SK-N-MC (cell line): Measurements from ENCODE around the gene GARIN1A.

Experiments
- DNase-seq: peaks from one replicate; pipeline ENCODE4 v3.0.0-alpha.2; 2011; ENCODE audit warnings: low read depth, low spot score
- H3K27ac ChIP-seq: fragments of 200-600 bp; sonication (generic); 2 replicates; pipeline ENCODE4 v1.5.1; 2016; ENCODE audit warnings: mixed run types
- H3K36me3 ChIP-seq: fragments of 200-600 bp; sonication (generic); 2 replicates; pipeline ENCODE4 v1.6.1; 2017; ENCODE audit warnings: antibody characterized with exemption, low read length, mixed read lengths; ENCODE audit not compliant: insufficient read depth
- H3K4me3 ChIP-seq: fragments of 200-600 bp; sonication (generic); 2 replicates; pipeline ENCODE4 v1.5.1; 2016
- H3K9ac ChIP-seq: fragments of 200-600 bp; sonication (generic); 2 replicates; pipeline ENCODE4 v1.8.0; 2017; ENCODE audit warnings: mixed run types, mixed read lengths; ENCODE audit not compliant: insufficient read length
- H3K9me3 ChIP-seq: fragments of 200-600 bp; sonication (generic); 2 replicates; pipeline ENCODE4 v1.6.1; 2017; ENCODE audit warnings: low read depth, mild to moderate bottlenecking, antibody characterized with exemption, low read length, moderate library complexity, mixed read lengths
- EZH2 ChIP-seq: fragments of 200-600 bp; sonication (generic); IDR thresholded peaks from one replicate; pipeline ENCODE4 v1.6.1; 2017; ENCODE audit warnings: antibody characterized with exemption
- FOXP2 ChIP-seq: optimal IDR thresholded peaks from 2 replicates; pipeline ENCODE3; 2011; ENCODE audit warnings: mild to moderate bottlenecking, moderate library complexity; ENCODE audit not compliant: insufficient read depth; ENCODE audit errors: extremely low read length, control extremely low read depth
- POLR2AphosphoS5 ChIP-seq: IDR thresholded peaks from 2 replicates; pipeline ENCODE4 v1.6.1; 2012; ENCODE audit warnings: mild to moderate bottlenecking, low read depth, low read length, borderline replicate concordance

The GARIN1A gene

GRCh38 chr7:128693373-128694015, 21.4 kb downstream of the GARIN1A start:
- Histone ChIP-seq H3K36me3 (no peaks in the 10 kb centered on the region), H3K4me3 (no peak overlapping the region), H3K27ac (no peak overlapping the region), H3K9ac (no peak overlapping the region), H3K9me3 (no peaks in the 10 kb centered on the region)
- no peak for DNase-seq
- TF ChIP-seq EZH2 (no peak), FOXP2 (no peak), POLR2AphosphoS5 (no peak)

- Histone ChIP-seq H3K4me3 (no peak overlapping the region), H3K27ac (no peak overlapping the region), H3K36me3 (no peaks in the 10 kb centered on the region), H3K9me3 (no peaks in the 10 kb centered on the region), H3K9ac (no peak overlapping the region)
- DNase-seq, result no peak
- TF ChIP-seq FOXP2 (no peak), POLR2AphosphoS5 (no peak), EZH2 (no peak)
Observed at GRCh38 chr7:128694738-128695137, 22.6 kb downstream of the GARIN1A start.

GRCh38 chr7:128697302-128697905, 25.3 kb downstream of the GARIN1A start:
- Histone ChIP-seq H3K4me3 (no peak overlapping the region), H3K9ac (no peak overlapping the region), H3K27ac (no peak overlapping the region), H3K36me3 (no peaks in the 10 kb centered on the region), H3K9me3 (no peaks in the 10 kb centered on the region)
- no peak for DNase-seq
- TF ChIP-seq FOXP2 (no peak), EZH2 (no peak), POLR2AphosphoS5 (no peak)

GRCh38 chr7:128699196-128699712, 27.2 kb downstream of the GARIN1A start:
- TF ChIP-seq EZH2 (no peak), FOXP2 (no peak), POLR2AphosphoS5 (no peak)
- Histone ChIP-seq H3K36me3 (no peaks in the 10 kb centered on the region), H3K9ac (no peak overlapping the region), H3K27ac (no peak overlapping the region), H3K4me3 (no peak overlapping the region), H3K9me3 (no peaks in the 10 kb centered on the region)
- DNase-seq, result no peak

GRCh38 chr7:128699895-128700294, 27.8 kb downstream of the GARIN1A start:
- TF ChIP-seq POLR2AphosphoS5, result no peak
- TF ChIP-seq FOXP2, result no peak
- no peak for TF ChIP-seq EZH2
- Histone ChIP-seq H3K9me3 (no peaks in the 10 kb centered on the region), H3K27ac (no peak overlapping the region), H3K9ac (no peak overlapping the region), H3K4me3 (no peak overlapping the region), H3K36me3 (no peaks in the 10 kb centered on the region)
- no peak for DNase-seq

- DNase-seq, result no peak
- Histone ChIP-seq H3K27ac (no peak overlapping the region), H3K36me3 (no peaks in the 10 kb centered on the region), H3K9ac (no peak overlapping the region), H3K9me3 (no peaks in the 10 kb centered on the region), H3K4me3 (no peak overlapping the region)
- TF ChIP-seq EZH2, result no peak
- no peak for TF ChIP-seq FOXP2
Observed at GRCh38 chr7:128701062-128701785, 29.1 kb downstream of the GARIN1A start.

GRCh38 chr7:128703609-128704241, 31.6 kb downstream of the GARIN1A start:
- no peak for DNase-seq
- Histone ChIP-seq H3K9me3 (no peaks in the 10 kb centered on the region), H3K9ac (no peak overlapping the region), H3K27ac (no peak overlapping the region), H3K36me3 (no peaks in the 10 kb centered on the region), H3K4me3 (no peak overlapping the region)
- TF ChIP-seq POLR2AphosphoS5 (no peak), FOXP2 (no peak), EZH2 (no peak)

GRCh38 chr7:128705891-128706333, 33.8 kb downstream of the GARIN1A start:
- no peak overlapping the region for H3K27ac ChIP-seq
- DNase-seq, result peak; percentile 44
- TF ChIP-seq FOXP2, result no peak
- TF ChIP-seq EZH2, result no peak
- no peak for TF ChIP-seq POLR2AphosphoS5
- H3K9ac ChIP-seq, result no peak overlapping the region
- no peaks in the 10 kb centered on the region for H3K36me3 ChIP-seq
- H3K4me3 ChIP-seq, result no peak overlapping the region
- no peaks in the 10 kb centered on the region for H3K9me3 ChIP-seq
